Bronchial epithelial cell (primary cell): ENCODE data around the gene TCF4. TPM values are rescaled to one million over a fixed set of nuclear protein-coding genes. Genes with fewer than 3 reads are reported as not detected.

Source experiments
- DNase-seq: peaks from one replicate; pipeline ENCODE4 v3.0.0-alpha.2; 2010; ENCODE audit warnings: low read depth
- FAIRE-seq: peaks from 2 replicates; lab custom pipeline; 2011; peaks lifted over from hg19 to GRCh38; lab: Jason Lieb, UNC
- H3K27me3 ChIP-seq: 2 replicates; pipeline ENCODE4 v1.5.1; 2011; ENCODE audit warnings: low read length; ENCODE audit not compliant: control insufficient read depth, insufficient read depth
- H3K36me3 ChIP-seq: 2 replicates; pipeline ENCODE4 v1.5.1; 2011; ENCODE audit warnings: low read length; ENCODE audit not compliant: control insufficient read depth, insufficient read depth
- H3K4me3 ChIP-seq: 2 replicates; pipeline ENCODE4 v1.5.1; 2011; ENCODE audit warnings: mild to moderate bottlenecking, low read depth, low read length, control low read depth
- CTCF ChIP-seq: IDR thresholded peaks from 2 replicates; pipeline ENCODE4 v1.5.1; 2011; ENCODE audit warnings: mild to moderate bottlenecking, moderate library complexity, low read length, control low read depth, inconsistent platforms; ENCODE audit not compliant: insufficient read depth, severe bottlenecking
- total RNA-seq: library from RNA; depleted of rRNA; stranded (reverse); fragments of >200 nt; gene quantifications from 2 replicates; pipeline ENCODE4 v1.2.1, GENCODE V29; 2014

TCF4 gene
- total RNA-seq, 1 donor from 2014 or later = 10.0 TPM

- FAIRE-seq (no peak), DNase-seq (no peak)
- no peak overlapping the region for H3K4me3 ChIP-seq
- H3K36me3 ChIP-seq = no peaks in the 10 kb centered on the region
- TF ChIP-seq CTCF = no peak
- H3K27me3 ChIP-seq = no peaks in the 10 kb centered on the region
Measured at GRCh38 chr18:55494899-55495298, 93.1 kb downstream of the TCF4 start.

- FAIRE-seq = no peak
- DNase-seq = no peak
- TF ChIP-seq CTCF = no peak
- Histone ChIP-seq H3K4me3 (no peak overlapping the region), H3K36me3 (no peaks in the 10 kb centered on the region), H3K27me3 (no peaks in the 10 kb centered on the region)
Measured at GRCh38 chr18:55494441-55494840, 93.6 kb downstream of the TCF4 start.

- DNase-seq = no peak
- FAIRE-seq = no peak
- TF ChIP-seq CTCF = no peak
- no peak overlapping the region for H3K4me3 ChIP-seq
- H3K27me3 ChIP-seq = no peaks in the 10 kb centered on the region
- no peaks in the 10 kb centered on the region for H3K36me3 ChIP-seq
Measured at GRCh38 chr18:55491616-55492015, 96.4 kb downstream of the TCF4 start.

GRCh38 chr18:55489034-55489986, 98.7 kb downstream of the TCF4 start:
- DNase-seq = no peak
- no peaks in the 10 kb centered on the region for H3K36me3 ChIP-seq
- no peak overlapping the region for H3K4me3 ChIP-seq
- TF ChIP-seq CTCF = no peak
- no peaks in the 10 kb centered on the region for H3K27me3 ChIP-seq
- no peak for FAIRE-seq

- DNase-seq (no peak), FAIRE-seq (no peak)
- Histone ChIP-seq H3K4me3 (no peak overlapping the region), H3K27me3 (no peaks in the 10 kb centered on the region), H3K36me3 (no peaks in the 10 kb centered on the region)
- no peak for TF ChIP-seq CTCF
Measured at GRCh38 chr18:55488473-55488872, 99.5 kb downstream of the TCF4 start.
